MM.1S (cell line): ENCODE data around the gene OR10A5.
"Not testable (repeated sequence)": the region's sequence is repeated elsewhere in the genome, so short reads cannot be mapped to it uniquely, and the experiment has no call there.

Source experiments
- DNase-seq: peaks from one replicate; pipeline ENCODE4 v3.0.0-alpha.2; 2015
- H2AFZ ChIP-seq: fragments of 300-600 bp; sonication (generic); 2 replicates; pipeline ENCODE4 v1.6.0; 2016; ENCODE audit warnings: antibody characterized with exemption, low read length
- H3F3A ChIP-seq: fragments of 300-600 bp; sonication (generic); 2 replicates; pipeline ENCODE4 v1.6.1; 2016; ENCODE audit warnings: mild to moderate bottlenecking, antibody characterized with exemption, low read length, moderate library complexity, mixed read lengths; ENCODE audit not compliant: insufficient read depth
- H3K27ac ChIP-seq: fragments of 300-600 bp; sonication (generic); 2 replicates; pipeline ENCODE4 v1.5.1; 2016; ENCODE audit warnings: mild to moderate bottlenecking, low read length
- H3K27me3 ChIP-seq: fragments of 300-600 bp; sonication (generic); replicated peaks from 2 replicates; pipeline ENCODE4 v1.6.0; 2016; ENCODE audit warnings: low read length; ENCODE audit not compliant: insufficient read depth
- H3K36me3 ChIP-seq: fragments of 300-600 bp; sonication (generic); replicated peaks from 2 replicates; pipeline ENCODE4 v1.6.1; 2016; ENCODE audit warnings: mild to moderate bottlenecking, low read length, mixed read lengths; ENCODE audit not compliant: insufficient read depth
- H3K4me1 ChIP-seq: fragments of 300-600 bp; sonication (generic); 2 replicates; pipeline ENCODE4 v1.6.1; 2016; ENCODE audit warnings: low read length, mixed read lengths
- H3K4me2 ChIP-seq: fragments of 300-600 bp; sonication (generic); 2 replicates; pipeline ENCODE4 v1.6.0; 2016; ENCODE audit warnings: low read depth, low read length
- H3K4me3 ChIP-seq: fragments of 300-600 bp; sonication (generic); 2 replicates; pipeline ENCODE4 v1.5.1; 2016; ENCODE audit warnings: low read length, mixed read lengths
- H3K79me2 ChIP-seq: fragments of 300-600 bp; sonication (generic); 2 replicates; pipeline ENCODE4 v1.6.1; 2016; ENCODE audit warnings: mixed run types, low read length, mixed read lengths
- H3K9ac ChIP-seq: fragments of 300-600 bp; sonication (generic); 2 replicates; pipeline ENCODE4 v1.6.1; 2016; ENCODE audit warnings: low read length, mixed read lengths
- H3K9me2 ChIP-seq: fragments of 300-600 bp; sonication (generic); replicated peaks from 2 replicates; pipeline ENCODE4 v1.6.1; 2016; ENCODE audit warnings: mild to moderate bottlenecking, low read length, mixed read lengths; ENCODE audit not compliant: insufficient read depth
- H3K9me3 ChIP-seq: fragments of 300-600 bp; sonication (generic); replicated peaks from 2 replicates; pipeline ENCODE4 v1.6.1; 2016; ENCODE audit warnings: mild to moderate bottlenecking, low read length, mixed read lengths; ENCODE audit not compliant: insufficient read depth
- H4K20me1 ChIP-seq: fragments of 300-600 bp; sonication (generic); 2 replicates; pipeline ENCODE4 v1.6.1; 2016; ENCODE audit warnings: mild to moderate bottlenecking, low read length, moderate library complexity, mixed read lengths; ENCODE audit not compliant: insufficient read depth
- EZH2 ChIP-seq: fragments of 300-600 bp; sonication (generic); optimal IDR thresholded peaks from 2 replicates; pipeline ENCODE3; 2017; ENCODE audit warnings: low read depth, mild to moderate bottlenecking, antibody characterized with exemption, low read length, mixed read lengths
- EZH2phosphoT487 ChIP-seq: fragments of 300-600 bp; sonication (generic); IDR thresholded peaks from 2 replicates; pipeline ENCODE4 v1.6.1; 2018; ENCODE audit warnings: antibody characterized with exemption, low read length
- TF ChIP-seq, protein P1 (sequence below): fragments of 300-600 bp; sonication (generic); IDR thresholded peaks from 2 replicates; pipeline ENCODE4 v1.5.1; 2016; ENCODE audit warnings: antibody characterized with exemption, low read length, mixed read lengths

Gene OR10A5

GRCh38 chr11:6876325-6876724, 30.8 kb downstream of the OR10A5 start, which contains the start of gene OR10A4:
Gene OR10A4 (plus strand): TSS chr11:6876625. CDS start chr11:6876648, 23 bp downstream.
- Histone ChIP-seq H3K4me1 (no peaks in the 10 kb centered on the region), H3K4me2 (no peak within 1 kb of the TSS)
- no peak for TF ChIP-seq EZH2phosphoT487
- TF ChIP-seq, protein P1, sequence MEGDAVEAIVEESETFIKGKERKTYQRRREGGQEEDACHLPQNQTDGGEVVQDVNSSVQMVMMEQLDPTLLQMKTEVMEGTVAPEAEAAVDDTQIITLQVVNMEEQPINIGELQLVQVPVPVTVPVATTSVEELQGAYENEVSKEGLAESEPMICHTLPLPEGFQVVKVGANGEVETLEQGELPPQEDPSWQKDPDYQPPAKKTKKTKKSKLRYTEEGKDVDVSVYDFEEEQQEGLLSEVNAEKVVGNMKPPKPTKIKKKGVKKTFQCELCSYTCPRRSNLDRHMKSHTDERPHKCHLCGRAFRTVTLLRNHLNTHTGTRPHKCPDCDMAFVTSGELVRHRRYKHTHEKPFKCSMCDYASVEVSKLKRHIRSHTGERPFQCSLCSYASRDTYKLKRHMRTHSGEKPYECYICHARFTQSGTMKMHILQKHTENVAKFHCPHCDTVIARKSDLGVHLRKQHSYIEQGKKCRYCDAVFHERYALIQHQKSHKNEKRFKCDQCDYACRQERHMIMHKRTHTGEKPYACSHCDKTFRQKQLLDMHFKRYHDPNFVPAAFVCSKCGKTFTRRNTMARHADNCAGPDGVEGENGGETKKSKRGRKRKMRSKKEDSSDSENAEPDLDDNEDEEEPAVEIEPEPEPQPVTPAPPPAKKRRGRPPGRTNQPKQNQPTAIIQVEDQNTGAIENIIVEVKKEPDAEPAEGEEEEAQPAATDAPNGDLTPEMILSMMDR: no peak
- TF ChIP-seq EZH2: no peak

DNA sequence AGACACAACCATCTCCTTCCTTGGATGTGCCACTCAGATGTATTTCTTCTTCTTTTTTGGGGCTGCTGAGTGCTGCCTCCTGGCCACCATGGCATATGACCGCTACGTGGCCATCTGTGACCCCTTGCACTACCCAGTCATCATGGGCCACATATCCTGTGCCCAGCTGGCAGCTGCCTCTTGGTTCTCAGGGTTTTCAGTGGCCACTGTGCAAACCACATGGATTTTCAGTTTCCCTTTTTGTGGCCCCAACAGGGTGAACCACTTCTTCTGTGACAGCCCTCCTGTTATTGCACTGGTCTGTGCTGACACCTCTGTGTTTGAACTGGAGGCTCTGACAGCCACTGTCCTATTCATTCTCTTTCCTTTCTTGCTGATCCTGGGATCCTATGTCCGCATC, 31.4 kb downstream of the OR10A5 start:
- H3K27ac ChIP-seq: no peak overlapping the region
- H3K9me3 ChIP-seq: no peaks in the 10 kb centered on the region
- no peak overlapping the region for H3K4me3 ChIP-seq
- TF ChIP-seq EZH2 (no peak), EZH2phosphoT487 (no peak)
- TF ChIP-seq, protein P1: no peak
- DNase-seq: peak; percentile 32
- no peaks in the 10 kb centered on the region for H3K27me3 ChIP-seq
- no peak overlapping the region for H2AFZ ChIP-seq
- no peaks in the 10 kb centered on the region for H3K9me2 ChIP-seq
- no peak overlapping the region for H3K9ac ChIP-seq
- H3K79me2 ChIP-seq: no peaks in the 10 kb centered on the region
- no peaks in the 10 kb centered on the region for H3K36me3 ChIP-seq
- H3F3A ChIP-seq: no peaks in the 10 kb centered on the region
- H3K4me1 ChIP-seq: no peaks in the 10 kb centered on the region
- no peak overlapping the region for H3K4me2 ChIP-seq
- no peaks in the 10 kb centered on the region for H4K20me1 ChIP-seq

More at GRCh38 chr11:6876325-6876724, 30.8 kb downstream of the OR10A5 start, which contains the start of gene OR10A4:
- H3K9ac ChIP-seq: no peak within 1 kb of the TSS
- no peaks in the 10 kb centered on the region for H3K9me2 ChIP-seq
- no peak within 1 kb of the TSS for H3K27ac ChIP-seq
- H3F3A ChIP-seq: no peaks in the 10 kb centered on the region
- H4K20me1 ChIP-seq: no peaks in the 10 kb centered on the region
- no peaks in the 10 kb centered on the region for H3K9me3 ChIP-seq
- H3K27me3 ChIP-seq: no peaks in the 10 kb centered on the region
- H3K79me2 ChIP-seq: no peaks in the 10 kb centered on the region
- H3K36me3 ChIP-seq: no peaks in the 10 kb centered on the region
- H2AFZ ChIP-seq: no peak within 1 kb of the TSS
- no peak within 1 kb of the TSS for H3K4me3 ChIP-seq
- no peak for DNase-seq

DNA sequence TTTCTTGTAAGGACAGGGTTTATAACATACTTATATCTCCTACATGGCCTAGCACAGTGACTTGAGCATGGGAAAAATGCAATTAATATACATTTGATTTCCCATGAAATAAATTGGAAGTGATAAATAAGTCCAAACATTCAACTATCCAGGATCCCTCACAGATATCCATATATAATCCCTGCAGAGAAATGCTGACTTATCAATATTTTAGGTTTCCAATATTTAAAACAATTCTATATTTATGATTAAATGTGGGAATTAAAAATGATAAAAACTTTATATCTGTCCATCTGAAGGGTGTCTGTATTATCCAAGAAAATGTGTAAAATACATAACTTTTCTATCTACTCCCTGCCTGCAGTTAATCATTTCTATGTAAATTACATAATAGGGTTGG, 37.3 kb downstream of the OR10A5 start:
- no peaks in the 10 kb centered on the region for H3F3A ChIP-seq
- no peaks in the 10 kb centered on the region for H3K9me3 ChIP-seq
- H3K27ac ChIP-seq: no peak overlapping the region

GRCh38 chr11:6887711-6888110, 42.2 kb downstream of the OR10A5 start:
- not testable (repeated sequence) for H2AFZ ChIP-seq, H3K27ac ChIP-seq, H3K9me3 ChIP-seq, H3K27me3 ChIP-seq, H3K9ac ChIP-seq, H3K36me3 ChIP-seq, H3F3A ChIP-seq, H4K20me1 ChIP-seq, H3K4me3 ChIP-seq, DNase-seq, H3K4me1 ChIP-seq, H3K9me2 ChIP-seq, H3K79me2 ChIP-seq, H3K4me2 ChIP-seq

More for the DNA sequence above, 37.3 kb downstream of the OR10A5 start:
- Histone ChIP-seq H3K27me3 (no peaks in the 10 kb centered on the region), H2AFZ (no peak overlapping the region), H3K36me3 (no peaks in the 10 kb centered on the region), H3K4me1 (no peaks in the 10 kb centered on the region), H3K4me3 (no peak overlapping the region), H3K9me2 (no peaks in the 10 kb centered on the region), H3K9ac (no peak overlapping the region), H3K79me2 (no peaks in the 10 kb centered on the region), H3K4me2 (no peak overlapping the region), H4K20me1 (no peaks in the 10 kb centered on the region)
- no peak for DNase-seq
- TF ChIP-seq EZH2 (no peak), EZH2phosphoT487 (no peak)
- TF ChIP-seq, protein P1: no peak
